ENCODE measurements around the gene WDR82. TPM values are rescaled to one million over a fixed set of nuclear protein-coding genes. Genes with fewer than 3 reads are reported as not detected.

The WDR82 gene
- total RNA-seq, 1 donor from 2014 or later: 61.7 TPM

DNA sequence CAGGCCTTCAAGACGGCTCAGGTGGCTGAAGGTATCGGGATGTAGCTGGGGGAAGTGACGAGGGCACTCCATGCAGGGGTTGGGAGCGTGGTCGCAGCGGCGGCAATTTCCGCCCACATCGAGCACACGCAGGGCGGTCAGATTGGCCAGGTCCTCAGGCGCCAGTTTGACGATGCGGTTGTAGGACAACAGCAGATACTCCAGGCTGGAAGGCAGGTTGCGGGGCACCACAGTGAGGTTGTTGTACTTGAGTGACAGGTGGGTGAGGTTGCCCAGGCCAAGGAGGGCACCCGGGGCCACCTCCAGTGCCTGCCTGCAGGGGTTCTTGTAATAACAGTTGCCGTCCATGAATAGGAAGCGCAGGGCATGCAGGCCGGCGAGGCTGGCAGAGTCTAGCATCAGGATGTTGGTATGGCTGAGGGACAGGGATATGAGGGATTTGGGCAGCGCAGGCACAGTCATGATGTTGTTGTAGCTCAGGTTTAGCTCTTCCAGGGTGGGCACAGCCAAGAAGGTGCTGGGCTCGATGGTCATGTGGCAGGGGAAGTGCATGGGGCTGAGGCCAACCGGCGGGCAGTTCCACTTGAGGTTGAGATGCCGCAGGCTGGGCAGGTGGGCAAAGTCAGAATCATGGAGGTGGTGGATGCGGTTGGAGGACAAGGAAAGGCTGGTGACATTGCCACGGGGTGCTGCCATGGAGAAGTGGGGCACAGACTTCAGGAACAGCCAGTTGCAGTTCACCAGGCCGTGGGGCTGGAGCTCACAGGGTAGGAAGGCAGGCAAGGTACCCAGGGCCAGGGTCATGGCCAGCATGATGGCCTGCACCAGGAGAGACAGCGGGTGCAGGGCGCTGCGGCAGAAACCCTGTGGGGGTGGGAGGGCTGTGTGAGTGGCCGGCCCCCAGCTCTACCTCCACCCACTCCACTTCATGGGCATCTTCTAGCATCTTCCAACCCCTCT is 54.7 kb downstream of the WDR82 start:
- no peak for DNase-seq

DNA sequence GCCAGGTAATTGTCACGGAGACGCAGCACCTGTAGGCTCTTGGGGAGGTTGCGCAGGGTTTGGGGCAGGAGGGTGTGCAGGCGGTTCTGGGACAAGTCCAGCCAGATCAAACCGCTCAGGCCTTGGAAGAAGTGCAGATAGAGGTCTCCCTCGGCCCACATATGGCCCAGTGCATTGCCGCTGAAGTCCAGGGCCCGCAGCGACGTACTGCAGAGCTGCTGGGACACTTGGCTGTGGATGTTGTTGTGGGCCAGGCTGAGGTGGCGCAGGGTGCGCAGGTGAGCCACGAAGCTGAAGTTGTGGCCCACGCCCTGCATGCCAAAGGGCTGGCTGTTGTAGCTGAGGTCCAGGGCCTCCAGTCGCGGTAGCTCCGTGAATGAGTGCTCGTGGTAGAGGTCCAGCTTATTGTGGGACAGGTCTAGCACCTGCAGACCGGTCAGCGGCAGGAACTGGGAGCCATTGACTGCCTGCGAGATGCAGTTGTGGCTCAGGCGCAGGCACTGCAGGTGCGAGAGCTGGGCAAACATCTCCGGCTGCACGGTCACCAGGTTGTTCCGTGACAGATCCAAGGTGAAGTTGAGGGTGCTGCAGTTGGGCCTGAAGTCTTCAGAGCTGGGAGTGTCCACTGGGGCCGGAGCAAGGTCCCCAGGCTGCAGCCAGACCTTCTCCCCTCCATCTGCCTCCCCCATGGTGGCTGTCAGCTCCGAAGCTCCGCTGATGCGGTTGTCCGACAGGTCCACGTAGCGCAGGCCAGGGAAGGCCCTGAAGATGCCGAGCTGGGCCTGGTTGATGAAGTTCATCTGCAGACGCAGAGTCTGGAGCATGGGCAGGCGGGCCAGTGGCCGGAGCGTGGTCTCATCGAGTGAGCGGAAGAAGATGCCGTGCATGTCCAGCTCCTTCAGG is 55.9 kb downstream of the WDR82 start:
- no peak for DNase-seq

DNA sequence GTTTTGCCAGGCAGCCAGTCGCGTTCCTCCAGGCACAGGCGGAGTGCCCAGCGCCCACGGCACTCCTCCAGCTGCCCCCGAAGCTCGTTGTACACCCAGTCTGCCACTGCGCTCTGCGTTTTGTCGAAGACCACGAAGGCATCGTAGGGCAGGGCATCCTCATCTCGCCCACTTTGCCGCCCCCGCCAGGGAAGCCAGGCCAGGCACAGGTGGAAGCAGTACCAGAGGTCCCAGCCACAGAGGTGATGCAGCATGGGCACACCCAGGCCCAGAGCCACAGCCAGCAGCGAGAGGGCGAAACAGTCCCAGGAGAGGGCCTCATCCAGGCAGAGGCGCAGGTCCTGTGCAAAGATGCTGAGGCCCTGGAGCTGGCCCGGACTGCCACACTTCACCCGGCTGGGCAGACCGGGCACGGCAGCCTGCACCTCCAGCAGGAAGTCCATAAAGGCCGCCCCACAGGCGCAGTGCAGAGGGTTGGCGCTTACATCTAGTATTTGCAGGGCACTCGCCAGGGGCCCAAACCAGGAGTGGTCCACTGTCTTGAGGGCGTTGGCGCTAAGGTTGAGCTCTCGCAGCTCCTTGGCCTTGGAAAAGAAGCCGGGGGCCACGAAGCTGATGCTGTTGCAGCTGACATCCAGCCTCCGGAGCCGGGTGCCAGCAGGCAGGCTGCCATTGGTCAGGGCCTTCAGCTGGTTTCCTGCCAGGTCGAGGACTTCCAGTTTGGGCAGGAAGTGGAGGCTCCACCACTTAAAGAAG is 56.7 kb downstream of the WDR82 start:
- no peak for DNase-seq

DNA sequence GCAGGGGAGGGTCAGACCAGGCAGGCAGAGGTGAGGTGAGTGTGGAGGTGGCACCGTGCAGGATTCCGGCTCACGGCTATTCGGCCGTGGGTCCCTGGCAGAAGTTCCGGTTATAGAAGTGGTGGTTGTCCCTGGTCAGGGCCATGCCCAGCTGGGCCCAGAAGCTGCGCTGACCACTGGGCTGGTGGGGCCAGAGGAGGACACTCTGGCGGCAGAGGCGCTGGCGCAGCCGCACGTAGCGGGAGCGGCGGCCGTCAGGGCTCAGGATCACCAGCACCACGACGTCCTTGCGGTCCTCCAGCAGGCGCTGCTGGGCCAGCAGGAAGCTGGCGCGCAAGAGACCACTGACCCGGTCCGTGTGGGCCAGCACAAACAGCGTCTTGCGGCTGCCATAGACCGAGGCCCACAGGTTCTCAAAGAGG is 57.3 kb downstream of the WDR82 start:
- DNase-seq: no peak

DNA sequence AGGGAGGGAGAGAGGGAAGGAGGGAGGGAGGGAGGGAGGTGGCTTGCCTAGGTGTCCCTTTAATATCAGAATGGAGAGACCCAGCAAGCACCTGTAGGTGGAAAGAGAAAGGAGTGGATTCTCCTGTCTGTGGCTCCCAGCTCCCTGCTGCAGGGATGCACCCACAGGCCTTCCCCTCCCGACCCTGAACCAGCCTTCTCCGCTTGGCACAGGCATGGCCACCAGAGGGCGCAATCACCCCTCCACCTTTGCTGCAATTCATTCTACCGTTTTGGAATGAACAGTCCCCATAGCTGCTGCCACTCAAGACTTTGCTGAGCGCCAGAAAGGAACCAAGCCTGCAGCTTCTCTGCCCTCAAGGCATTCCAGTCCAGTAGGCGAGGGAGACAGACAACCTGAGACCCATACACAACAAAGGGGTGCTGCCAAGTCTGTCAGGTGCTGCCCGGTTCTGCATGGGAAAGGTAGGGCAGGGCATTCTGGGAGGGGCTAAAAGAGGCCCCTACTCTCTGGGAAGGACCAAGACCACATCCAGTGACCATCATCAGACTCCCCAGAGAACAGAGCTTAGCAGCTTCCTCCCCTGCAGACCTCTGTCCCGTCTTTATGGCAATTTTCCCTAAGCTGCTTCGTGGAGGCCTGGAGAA is 57.9 kb downstream of the WDR82 start:
- DNase-seq: peak; percentile 63

DNA sequence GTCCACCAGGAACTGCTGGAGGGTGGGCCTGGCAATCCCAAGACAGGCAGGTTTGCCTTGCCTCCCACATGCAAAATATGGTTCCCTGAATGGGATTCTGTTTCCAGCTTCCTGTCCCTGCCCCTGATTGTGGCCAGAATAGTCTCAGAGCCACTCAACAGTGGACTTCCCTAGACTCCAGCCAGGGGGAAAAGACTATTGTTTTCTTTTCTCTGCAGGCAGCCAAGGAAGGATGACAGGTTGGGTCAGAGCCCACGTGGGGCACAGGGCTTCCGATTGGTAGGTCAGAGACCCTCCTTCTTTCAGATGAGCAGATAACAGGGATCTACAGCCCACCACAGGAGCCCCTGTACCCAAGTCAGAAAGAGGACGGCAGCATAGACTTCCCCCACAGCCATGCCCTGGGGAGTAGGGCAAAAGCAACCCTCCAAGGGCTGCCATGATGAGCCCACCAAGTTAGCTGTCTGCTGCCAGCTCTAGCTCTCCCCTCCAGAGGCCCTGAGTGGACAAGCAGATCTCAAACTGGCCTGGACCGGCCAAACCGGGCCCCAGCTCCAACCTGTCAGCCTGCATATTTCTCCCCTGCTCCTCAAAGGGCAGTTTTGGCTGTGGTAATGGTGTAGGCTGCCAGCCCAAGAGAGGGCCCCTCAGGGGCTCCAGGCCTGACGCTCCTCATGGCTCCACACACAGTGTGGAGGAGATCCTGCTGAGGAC is 59.4 kb downstream of the WDR82 start:
- no peak for DNase-seq

DNA sequence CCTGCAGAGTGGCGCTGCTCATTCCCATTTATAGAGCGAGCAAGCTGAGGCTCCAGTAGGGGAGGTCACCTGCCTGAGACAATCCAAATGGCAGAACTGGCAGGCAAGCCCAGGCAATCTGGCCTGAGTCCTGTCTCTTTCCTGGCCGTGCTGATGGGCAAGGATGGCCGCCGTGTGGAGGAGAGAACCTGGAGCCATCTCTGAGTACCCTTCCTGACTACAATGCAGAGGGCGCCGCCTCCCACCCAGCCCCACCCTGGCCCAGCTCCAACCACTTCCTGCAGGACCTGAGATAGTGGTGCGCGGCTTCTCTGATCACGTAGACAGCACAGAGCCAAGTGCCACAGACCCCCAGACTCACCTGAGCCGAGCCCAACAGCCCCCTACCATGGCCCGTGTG is 60.0 kb downstream of the WDR82 start:
- DNase-seq: no peak

DNA sequence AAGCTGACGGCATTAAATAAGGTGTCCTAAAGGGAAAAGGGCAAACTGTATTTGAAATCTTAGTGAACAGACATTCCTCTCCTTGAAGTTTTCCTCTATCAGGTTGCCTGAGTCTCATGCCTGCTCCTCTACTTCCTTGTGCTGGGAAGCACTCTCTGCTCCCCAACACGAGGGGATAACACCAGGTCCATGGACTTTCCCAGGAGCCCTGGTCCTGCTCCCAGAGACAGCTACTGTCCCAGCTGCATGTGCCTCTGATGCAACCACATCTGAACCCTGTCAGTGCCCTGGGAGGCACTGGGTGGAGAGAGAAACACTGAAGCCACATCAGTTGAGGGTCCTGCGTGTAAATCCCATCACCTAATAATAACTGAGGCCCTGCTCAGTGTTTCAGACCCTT is 60.4 kb downstream of the WDR82 start:
- no peak for DNase-seq

DNA sequence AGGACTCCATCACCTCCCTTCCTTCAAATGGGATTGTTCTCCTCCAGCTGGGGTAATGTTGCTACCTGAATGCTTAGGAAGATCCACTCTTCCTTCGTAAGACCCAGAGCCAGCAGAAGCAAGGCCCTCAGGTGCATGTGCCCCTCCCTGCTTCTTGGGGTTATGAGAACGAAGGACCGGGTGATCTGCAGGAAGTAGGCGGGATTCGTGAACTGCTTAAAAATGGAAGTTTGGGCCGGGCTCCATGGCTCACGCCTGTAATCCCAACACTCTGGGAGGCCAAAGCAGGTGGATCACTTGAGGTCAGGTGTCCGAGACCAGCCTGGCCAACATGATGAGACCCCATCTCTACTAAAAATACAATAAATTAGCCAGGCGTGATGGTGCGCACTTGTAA is 61.0 kb downstream of the WDR82 start:
- no peak for DNase-seq

DNA sequence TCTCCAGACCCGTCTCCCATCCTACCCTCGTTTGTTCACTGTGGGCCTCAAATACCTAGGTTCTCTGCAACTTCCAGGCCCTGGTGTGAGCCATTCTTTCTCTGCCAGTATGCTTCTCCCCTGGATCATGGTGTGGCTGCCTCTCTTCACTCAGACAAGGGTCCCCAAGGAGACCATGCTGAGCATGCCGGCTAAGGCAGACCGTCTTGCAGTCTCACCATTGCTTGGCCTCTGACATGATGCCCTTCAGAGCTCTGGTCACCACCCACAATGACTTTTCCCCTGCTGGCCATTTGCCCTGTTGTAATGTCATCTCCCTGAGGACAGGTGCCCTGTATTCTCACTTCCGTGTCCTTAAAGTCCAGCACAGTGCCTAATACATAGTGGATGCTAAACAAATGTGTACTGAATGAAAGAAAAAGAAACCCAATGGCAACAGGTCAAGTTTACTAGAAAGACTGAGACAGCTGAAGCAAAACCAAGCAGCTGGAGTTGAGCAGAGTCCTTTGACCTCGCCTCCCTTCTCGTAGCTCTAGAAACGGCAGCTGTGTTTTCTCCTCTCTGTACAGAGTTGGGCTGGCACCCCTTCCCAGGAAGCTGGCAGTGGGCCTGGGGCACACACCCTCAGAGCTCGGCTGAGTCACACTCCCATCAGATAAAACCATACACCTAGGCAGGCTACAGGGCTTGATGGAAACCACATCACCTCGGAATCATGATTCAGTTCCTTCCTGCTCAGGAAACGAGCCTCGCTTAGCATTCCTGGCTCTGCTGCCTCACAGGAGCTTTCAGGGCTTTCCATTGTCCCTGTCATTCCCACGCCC is 61.7 kb downstream of the WDR82 start:
- peak; percentile 52 for DNase-seq

DNA sequence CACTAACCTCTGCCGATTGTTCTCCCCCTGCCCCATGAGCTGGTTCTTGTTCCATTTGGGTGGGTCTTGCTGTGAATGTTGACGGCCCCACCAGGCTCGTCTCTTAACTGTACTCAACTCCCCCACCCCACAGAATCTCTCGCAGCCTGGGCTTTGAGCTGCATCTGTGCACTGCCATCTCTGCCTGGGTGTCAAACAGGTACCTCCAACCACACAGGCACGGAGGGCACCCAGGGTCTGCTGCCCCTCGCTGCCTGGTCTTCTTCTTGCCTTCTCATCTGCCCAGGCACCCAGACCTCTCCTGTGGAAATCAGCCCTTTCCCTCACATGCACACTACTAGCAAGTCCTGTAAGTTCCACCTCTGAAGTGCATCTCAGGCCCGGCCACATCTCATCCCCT is 63.1 kb downstream of the WDR82 start:
- no peak for DNase-seq

DNA sequence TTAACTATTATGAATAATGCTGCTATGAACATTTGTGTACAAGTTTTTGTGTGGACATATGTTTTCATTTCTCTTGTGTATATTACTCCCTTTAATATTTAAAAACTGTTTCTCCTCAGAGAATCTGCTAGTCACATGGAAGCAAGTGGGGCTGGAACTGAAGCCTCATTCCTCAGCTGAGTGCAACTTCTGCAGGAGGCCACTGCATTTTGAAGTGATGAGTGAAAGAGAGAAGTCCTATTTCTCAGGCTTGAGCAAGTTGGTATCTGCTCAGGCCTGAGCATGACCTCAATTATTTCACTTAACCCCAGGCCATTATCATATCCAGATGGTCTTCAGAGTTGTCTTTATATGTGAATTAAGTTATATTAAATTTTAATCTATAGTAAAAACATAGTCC is 64.5 kb downstream of the WDR82 start:
- DNase-seq: peak; percentile 8

DNA sequence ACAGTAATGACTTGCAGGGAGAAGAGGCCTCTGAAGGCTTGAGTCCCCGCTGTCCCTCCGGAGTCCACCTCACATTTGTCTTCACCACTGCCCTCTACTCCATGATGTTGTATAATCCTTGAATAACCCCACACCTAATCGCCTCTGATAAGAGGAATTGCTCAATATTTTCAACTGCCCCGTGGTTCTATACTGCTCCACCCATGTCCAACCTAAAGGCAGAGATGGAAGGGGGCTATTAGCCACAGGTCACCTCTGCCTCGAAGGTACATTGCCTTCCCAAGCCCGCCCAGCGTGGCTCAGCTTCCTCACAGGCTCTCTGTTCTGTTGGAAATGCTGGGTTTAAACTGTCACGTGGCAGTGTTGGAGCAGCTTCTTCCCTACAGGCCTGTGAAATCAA is 65.4 kb downstream of the WDR82 start:
- DNase-seq: no peak

DNA sequence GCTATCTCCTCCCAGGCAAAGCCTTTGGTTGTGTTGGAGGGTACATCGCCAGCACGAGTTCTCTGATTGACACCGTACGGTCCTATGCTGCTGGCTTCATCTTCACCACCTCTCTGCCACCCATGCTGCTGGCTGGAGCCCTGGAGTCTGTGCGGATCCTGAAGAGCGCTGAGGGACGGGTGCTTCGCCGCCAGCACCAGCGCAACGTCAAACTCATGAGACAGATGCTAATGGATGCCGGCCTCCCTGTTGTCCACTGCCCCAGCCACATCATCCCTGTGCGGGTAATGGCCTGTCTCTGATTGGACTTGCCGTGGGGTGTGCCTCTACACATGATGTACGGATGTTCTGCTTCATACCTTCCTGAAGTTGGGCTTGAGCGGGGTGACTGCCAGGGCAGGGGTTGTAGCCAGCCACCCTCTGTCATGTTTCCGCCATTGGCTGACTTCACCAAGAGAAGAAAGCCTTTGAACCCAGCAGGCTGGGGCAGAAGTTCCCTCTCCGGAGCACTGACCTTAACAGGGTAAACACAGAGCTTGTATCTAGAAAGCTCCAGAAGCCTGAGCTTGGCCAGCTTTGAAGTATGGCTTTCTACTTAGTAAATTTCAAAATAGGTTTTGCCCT is 67.1 kb downstream of the WDR82 start:
- DNase-seq: no peak

DNA sequence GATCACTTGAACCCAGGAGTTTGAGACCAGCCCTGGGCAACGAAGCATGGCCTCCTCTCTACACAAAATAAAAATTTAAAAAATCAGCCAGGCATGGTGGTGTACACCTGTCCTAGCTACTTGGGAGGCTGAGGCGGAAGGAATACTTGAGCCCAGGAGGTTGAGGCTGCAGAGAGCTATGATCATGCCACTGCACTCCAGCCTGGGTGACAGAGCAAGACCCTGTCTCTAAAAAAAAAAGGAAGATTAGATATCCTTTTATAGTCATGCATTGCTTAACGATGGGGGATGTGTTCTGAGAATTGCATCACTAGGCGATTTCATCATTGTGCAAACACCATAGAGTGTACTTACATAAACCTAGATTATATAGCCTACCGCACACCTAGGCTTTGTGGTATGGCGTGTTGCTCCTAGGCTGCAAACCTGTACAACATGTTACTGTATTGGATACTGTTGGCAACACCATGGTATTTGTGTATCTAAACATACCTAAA is 67.9 kb downstream of the WDR82 start:
- no peak for DNase-seq

DNA sequence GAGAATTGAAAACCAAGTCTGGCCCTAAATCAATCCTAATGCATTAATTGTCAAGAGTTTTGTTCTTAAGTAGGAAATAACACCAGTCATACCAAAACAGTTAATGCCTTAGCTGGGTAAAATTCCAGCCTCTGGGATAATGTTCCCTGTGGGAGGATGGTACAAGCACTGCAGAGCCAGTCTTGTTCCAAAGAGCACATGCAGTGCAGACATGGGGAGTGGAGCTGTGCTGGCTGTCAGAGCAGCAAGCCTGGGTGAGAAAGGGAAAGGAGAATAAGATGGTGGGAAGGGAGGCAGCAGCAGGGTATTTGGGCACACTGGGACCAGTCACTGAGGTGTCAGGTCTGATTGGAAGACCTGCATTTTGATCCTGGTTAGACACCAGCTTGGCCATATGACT is 68.4 kb downstream of the WDR82 start:
- DNase-seq: no peak

DNA sequence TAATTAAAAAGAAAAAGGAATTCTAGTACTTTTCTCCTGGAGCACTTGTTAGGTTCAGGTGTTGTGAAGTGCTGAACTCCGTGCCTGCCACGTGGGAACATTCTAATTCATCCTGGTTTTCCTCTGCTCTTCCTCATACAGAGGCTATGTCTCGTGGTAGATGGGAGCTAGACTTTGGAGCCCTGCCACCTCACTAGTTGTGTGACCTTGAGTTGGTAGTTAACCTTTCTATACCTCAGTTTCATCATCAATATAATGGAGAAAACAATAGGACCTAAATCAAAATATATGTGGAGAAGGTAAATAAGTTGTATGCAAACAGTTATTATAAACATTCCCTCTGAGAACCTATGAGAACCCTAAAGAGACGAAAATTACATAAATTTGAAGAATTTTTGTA is 69.9 kb downstream of the WDR82 start:
- no peak for DNase-seq

DNA sequence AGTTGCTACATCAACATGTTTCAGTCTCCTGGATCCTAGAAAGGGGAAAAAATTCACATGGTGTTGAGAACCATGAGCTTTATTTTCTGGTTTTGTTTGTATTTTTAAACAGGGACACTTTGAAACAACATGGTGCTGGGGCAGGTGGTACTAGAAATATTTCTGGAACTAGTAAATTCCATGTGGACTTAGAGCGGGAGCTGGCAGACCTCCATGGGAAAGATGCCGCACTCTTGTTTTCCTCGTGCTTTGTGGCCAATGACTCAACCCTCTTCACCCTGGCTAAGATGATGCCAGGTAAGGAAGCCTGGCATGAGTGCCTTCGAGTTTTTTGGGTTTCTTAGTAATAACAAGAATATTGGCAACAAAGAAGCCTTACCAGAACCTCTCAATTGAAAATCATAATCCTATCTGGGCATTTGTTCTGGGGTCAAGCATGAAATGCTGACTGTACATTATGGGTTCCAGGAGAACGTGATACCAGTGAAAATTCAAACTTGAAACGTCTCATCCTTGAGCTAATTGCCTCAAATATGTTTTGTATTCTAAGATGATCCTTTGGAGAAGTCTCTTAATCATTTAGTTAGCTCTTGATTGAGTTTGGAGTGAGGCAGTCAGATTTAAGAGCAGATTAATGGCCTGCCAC is 72.6 kb downstream of the WDR82 start:
- no peak for DNase-seq
